HepG2 (cell line): ENCODE measurements around the gene TRIM7.

ENCODE experiments used
- ADNP ChIP-seq: sonication (generic); formaldehyde crosslinking; IDR thresholded peaks from 2 replicates; pipeline ENCODE4 v1.4.0; 2020; ENCODE audit warnings: missing genetic modification reagents
- ARNT ChIP-seq: fragments of 450-650 bp; IDR thresholded peaks from 2 replicates; pipeline ENCODE4 v1.6.1; 2017
- CTCF ChIP-seq: sonication (generic); formaldehyde crosslinking; IDR thresholded peaks from 2 replicates; pipeline ENCODE4 v1.5.0; 2020; ENCODE audit warnings: mild to moderate bottlenecking, missing genetic modification reagents, moderate library complexity
- GTF2F1 ChIP-seq: fragments of 150-350 bp; IDR thresholded peaks from 2 replicates; pipeline ENCODE4 v1.6.1; 2014; ENCODE audit warnings: low read length
- LBX2 ChIP-seq: sonication (generic); formaldehyde crosslinking; IDR thresholded peaks from 2 replicates; pipeline ENCODE4 v1.5.0; 2020; ENCODE audit warnings: missing genetic modification reagents, mild to moderate bottlenecking, borderline replicate concordance
- NFE2L2 ChIP-seq: fragments of 150-350 bp; IDR thresholded peaks from 2 replicates; pipeline ENCODE4 v1.6.1; 2014; ENCODE audit warnings: low read length
- NR2C2 ChIP-seq: sonication (generic); formaldehyde crosslinking; IDR thresholded peaks from 2 replicates; pipeline ENCODE4 v1.4.0; 2020; ENCODE audit warnings: missing genetic modification reagents, mild to moderate bottlenecking, moderate library complexity, borderline replicate concordance
- PCBP1 ChIP-seq: fragments of 200-400 bp; formaldehyde crosslinking; IDR thresholded peaks from 2 replicates; pipeline ENCODE4 v1.6.1; 2017; ENCODE audit warnings: mild to moderate bottlenecking, low read depth, low read length, borderline replicate concordance
- SUZ12 ChIP-seq: fragments of 150-350 bp; IDR thresholded peaks from 2 replicates; pipeline ENCODE4 v1.6.1; 2014; ENCODE audit warnings: low read depth, low read length
- ZNF354B ChIP-seq: sonication (generic); formaldehyde crosslinking; IDR thresholded peaks from 2 replicates; pipeline ENCODE4 v1.8.0; 2022; ENCODE audit warnings: mild to moderate bottlenecking, missing genetic modification reagents
- ZNF776 ChIP-seq: sonication (generic); formaldehyde crosslinking; IDR thresholded peaks from 2 replicates; pipeline ENCODE4 v1.4.0; 2020; ENCODE audit warnings: mild to moderate bottlenecking, missing genetic modification reagents
- TF ChIP-seq, protein P1 (sequence below), 2 experiments: IDR thresholded peaks; 2 replicates each; pipeline ENCODE4 v1.6.1; 2011 to 2012; ENCODE audit warnings: low read length in 2 of 2, borderline replicate concordance in 1 of 2, low read depth in 1 of 2, mild to moderate bottlenecking in 1 of 2, moderate library complexity in 1 of 2

GRCh38 chr5:181164076-181164952 lies 40.7 kb downstream of the TRIM7 start:
- no peak for TF ChIP-seq ARNT
- no peak for TF ChIP-seq GTF2F1
- TF ChIP-seq ZNF354B (CRISPR knock-in tag), result no peak
- TF ChIP-seq LBX2, result no peak
- no peak for TF ChIP-seq SUZ12
- no peak for TF ChIP-seq CTCF
- TF ChIP-seq ADNP (CRISPR knock-in tag), result no peak
- no peak for TF ChIP-seq PCBP1
- TF ChIP-seq ZNF776 (CRISPR knock-in tag), result no peak
- no peak for TF ChIP-seq NR2C2 (CRISPR knock-in tag)
- TF ChIP-seq NFE2L2, result no peak
- TF ChIP-seq, protein P1, sequence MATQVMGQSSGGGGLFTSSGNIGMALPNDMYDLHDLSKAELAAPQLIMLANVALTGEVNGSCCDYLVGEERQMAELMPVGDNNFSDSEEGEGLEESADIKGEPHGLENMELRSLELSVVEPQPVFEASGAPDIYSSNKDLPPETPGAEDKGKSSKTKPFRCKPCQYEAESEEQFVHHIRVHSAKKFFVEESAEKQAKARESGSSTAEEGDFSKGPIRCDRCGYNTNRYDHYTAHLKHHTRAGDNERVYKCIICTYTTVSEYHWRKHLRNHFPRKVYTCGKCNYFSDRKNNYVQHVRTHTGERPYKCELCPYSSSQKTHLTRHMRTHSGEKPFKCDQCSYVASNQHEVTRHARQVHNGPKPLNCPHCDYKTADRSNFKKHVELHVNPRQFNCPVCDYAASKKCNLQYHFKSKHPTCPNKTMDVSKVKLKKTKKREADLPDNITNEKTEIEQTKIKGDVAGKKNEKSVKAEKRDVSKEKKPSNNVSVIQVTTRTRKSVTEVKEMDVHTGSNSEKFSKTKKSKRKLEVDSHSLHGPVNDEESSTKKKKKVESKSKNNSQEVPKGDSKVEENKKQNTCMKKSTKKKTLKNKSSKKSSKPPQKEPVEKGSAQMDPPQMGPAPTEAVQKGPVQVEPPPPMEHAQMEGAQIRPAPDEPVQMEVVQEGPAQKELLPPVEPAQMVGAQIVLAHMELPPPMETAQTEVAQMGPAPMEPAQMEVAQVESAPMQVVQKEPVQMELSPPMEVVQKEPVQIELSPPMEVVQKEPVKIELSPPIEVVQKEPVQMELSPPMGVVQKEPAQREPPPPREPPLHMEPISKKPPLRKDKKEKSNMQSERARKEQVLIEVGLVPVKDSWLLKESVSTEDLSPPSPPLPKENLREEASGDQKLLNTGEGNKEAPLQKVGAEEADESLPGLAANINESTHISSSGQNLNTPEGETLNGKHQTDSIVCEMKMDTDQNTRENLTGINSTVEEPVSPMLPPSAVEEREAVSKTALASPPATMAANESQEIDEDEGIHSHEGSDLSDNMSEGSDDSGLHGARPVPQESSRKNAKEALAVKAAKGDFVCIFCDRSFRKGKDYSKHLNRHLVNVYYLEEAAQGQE (IDR thresholded peaks at IDR 0.05; ENCODE audit: borderline replicate concordance in 1 of 2, low read depth in 1 of 2, low read length in 2 of 2), result no peak
